Mesothelial cell of epicardium (in vitro differentiated cells): ENCODE measurements around the gene ALX4. TPM values are rescaled to one million over a fixed set of nuclear protein-coding genes. Genes with fewer than 3 reads are reported as not detected.

Experiments
- DNase-seq, 2 experiments: peaks; one replicate each; pipeline ENCODE4 v3.0.0; 2021; ENCODE audit warnings: low spot score in 2 of 2; ENCODE audit not compliant: unreplicated experiment in 2 of 2
- H3K27ac Mint-ChIP-seq: 2 replicates; pipeline ENCODE4 v1.8.0; 2021; ENCODE audit warnings: mixed read lengths
- H3K27me3 Mint-ChIP-seq: 2 replicates; pipeline ENCODE4 v1.8.0; 2021; ENCODE audit warnings: low read depth, mixed read lengths
- H3K36me3 Mint-ChIP-seq: 2 replicates; pipeline ENCODE4 v1.8.0; 2021; ENCODE audit warnings: mixed read lengths
- H3K4me1 Mint-ChIP-seq: 2 replicates; pipeline ENCODE4 v1.8.0; 2021; ENCODE audit warnings: mixed read lengths
- H3K4me3 Mint-ChIP-seq: 2 replicates; pipeline ENCODE4 v1.8.0; 2021; ENCODE audit warnings: mild to moderate bottlenecking, moderate library complexity, mixed read lengths
- H3K9me3 Mint-ChIP-seq: 2 replicates; pipeline ENCODE4 v1.8.0; 2021; ENCODE audit warnings: mixed read lengths
- total RNA-seq: library from RNA; stranded (reverse); gene quantifications from 3 replicates; pipeline ENCODE4 v1.2.1, GENCODE V29; 2021
- TF ChIP-seq, protein P1 (sequence below): fragments of 200-600 bp; sonication (generic); IDR thresholded peaks from one replicate; pipeline ENCODE4 v1.5.0; 2021; ENCODE audit warnings: antibody characterized with exemption; ENCODE audit not compliant: unreplicated experiment

Gene ALX4
- total RNA-seq, 1 donor from 2014 or later, result 5.5 TPM

GRCh38 chr11:44343778-44344422 is 34.0 kb upstream of the ALX4 start:
- TF ChIP-seq, protein P1, sequence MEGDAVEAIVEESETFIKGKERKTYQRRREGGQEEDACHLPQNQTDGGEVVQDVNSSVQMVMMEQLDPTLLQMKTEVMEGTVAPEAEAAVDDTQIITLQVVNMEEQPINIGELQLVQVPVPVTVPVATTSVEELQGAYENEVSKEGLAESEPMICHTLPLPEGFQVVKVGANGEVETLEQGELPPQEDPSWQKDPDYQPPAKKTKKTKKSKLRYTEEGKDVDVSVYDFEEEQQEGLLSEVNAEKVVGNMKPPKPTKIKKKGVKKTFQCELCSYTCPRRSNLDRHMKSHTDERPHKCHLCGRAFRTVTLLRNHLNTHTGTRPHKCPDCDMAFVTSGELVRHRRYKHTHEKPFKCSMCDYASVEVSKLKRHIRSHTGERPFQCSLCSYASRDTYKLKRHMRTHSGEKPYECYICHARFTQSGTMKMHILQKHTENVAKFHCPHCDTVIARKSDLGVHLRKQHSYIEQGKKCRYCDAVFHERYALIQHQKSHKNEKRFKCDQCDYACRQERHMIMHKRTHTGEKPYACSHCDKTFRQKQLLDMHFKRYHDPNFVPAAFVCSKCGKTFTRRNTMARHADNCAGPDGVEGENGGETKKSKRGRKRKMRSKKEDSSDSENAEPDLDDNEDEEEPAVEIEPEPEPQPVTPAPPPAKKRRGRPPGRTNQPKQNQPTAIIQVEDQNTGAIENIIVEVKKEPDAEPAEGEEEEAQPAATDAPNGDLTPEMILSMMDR, result no peak
- peaks cover 4% of the 10 kb centered on the region for H3K4me1 Mint-ChIP-seq
- no peaks in the 10 kb centered on the region for H3K9me3 Mint-ChIP-seq
- no peak overlapping the region for H3K4me3 Mint-ChIP-seq
- DNase-seq, result no peak
- H3K36me3 Mint-ChIP-seq, result no peaks in the 10 kb centered on the region
- peaks cover 40% of the 10 kb centered on the region for H3K27me3 Mint-ChIP-seq
- H3K27ac Mint-ChIP-seq, result no peak overlapping the region

DNA sequence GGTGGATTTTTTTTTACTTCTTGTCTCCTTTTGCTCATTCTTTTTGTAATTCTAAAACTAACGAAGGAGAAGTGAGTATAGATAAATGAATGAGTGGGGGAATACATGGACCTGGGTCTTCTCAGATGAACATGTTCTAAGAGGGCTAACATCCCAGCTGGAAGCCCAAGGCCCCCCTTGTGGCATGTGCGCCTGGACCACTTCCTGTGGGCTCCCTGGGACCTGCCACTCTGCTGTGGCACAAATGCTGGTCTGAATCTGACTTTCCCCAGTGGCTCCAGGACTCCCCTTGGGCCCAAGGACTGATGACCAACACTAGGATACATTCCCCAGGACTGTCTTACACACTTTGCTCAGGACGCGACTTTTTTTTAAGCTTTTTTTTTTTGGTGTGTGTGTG is 32.7 kb upstream of the ALX4 start:
- Mint-ChIP-seq H3K4me3 (no peak overlapping the region), H3K9me3 (no peaks in the 10 kb centered on the region), H3K4me1 (peaks cover 10% of the 10 kb centered on the region), H3K27me3 (peaks cover 50% of the 10 kb centered on the region), H3K27ac (no peak overlapping the region), H3K36me3 (no peaks in the 10 kb centered on the region)
- TF ChIP-seq, protein P1, result no peak
- no peak for DNase-seq

DNA sequence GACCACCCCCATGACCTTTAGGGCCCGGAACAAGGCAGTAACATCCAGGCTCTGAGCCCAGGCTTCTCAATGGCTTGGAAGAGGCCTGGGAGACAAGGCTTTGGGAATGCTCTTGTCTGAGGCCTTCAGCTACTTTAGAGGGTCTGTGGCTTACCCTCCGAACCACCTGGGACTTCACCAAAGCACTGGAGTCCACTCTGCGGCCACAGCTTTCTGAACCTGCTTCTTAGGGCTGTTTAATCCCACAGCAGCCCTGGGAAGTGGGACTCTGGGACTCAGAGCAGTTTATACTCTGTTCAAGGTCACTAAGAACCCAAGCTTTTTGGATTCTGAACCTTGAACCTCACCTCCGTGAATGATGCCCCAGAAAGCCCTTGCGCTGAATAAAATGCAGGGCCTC is 30.7 kb upstream of the ALX4 start:
- H3K27me3 Mint-ChIP-seq, result peaks cover 57% of the 10 kb centered on the region
- H3K27ac Mint-ChIP-seq, result no peak overlapping the region
- peaks cover 10% of the 10 kb centered on the region for H3K4me1 Mint-ChIP-seq
- H3K36me3 Mint-ChIP-seq, result no peaks in the 10 kb centered on the region
- no peak for DNase-seq
- no peak overlapping the region for H3K4me3 Mint-ChIP-seq
- no peaks in the 10 kb centered on the region for H3K9me3 Mint-ChIP-seq
- TF ChIP-seq, protein P1, result no peak

DNA sequence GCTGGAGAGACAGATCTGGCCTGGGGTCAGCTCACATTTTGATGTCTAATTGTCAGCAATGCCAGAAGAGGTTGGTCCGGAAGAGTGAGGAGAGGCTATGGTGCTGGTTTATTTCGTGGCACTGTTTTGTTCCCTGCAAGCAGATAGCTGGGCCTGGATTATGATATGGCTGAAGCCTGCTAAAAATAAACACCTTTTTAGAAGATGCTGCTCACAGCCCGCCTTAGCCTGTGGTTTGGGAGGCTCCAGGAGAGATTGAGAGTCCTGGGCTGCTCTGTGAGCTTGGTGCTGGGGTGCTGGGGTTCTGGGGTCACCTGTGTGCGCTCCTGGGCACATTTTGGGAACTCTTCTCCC is 29.6 kb upstream of the ALX4 start:
- Mint-ChIP-seq H3K27ac (no peak overlapping the region), H3K27me3 (peaks cover 63% of the 10 kb centered on the region), H3K4me3 (no peak overlapping the region), H3K36me3 (no peaks in the 10 kb centered on the region), H3K9me3 (no peaks in the 10 kb centered on the region), H3K4me1 (peaks cover 19% of the 10 kb centered on the region)
- TF ChIP-seq, protein P1, result no peak
- no peak for DNase-seq

DNA sequence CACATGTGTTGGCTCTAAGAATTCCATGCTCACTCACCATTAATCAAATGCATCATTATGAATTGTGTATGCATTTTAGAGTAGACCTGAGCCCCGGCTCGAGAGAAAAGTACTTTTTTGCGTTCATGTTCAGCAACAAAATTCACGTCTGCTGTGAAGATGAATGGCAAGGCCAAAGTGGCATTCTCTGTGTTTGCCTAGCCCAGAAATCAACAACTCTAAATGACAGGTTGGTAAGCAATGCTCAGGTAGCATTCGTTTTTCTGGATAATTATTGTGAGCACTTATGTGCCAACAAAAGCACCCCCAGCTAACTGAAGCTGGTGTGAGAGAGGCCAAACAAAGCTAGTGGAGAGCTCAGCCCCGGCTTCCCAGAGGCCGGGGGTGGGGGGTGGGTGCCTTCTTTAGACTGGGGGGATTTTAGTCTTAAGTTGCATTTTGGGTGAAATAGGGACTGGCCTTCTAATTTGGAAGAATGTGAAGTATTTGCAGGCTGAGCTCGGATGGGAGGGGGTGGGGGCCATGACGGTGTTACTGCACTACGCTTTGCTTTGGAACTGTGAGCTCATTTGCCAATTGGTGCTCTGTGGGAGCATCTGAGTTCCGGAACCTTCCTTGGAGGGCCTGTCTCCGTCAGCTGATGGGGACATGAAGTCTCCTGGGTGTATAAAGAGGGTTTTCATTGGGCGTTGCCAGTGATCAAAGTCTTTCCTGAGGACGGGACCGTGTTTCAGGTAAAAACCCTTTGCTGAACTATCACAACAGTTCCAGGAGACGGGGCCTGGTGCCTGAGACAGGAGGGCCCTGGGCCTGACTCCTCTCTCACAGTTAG is 29.0 kb upstream of the ALX4 start:
- no peak overlapping the region for H3K27ac Mint-ChIP-seq

More for the DNA sequence above, 29.0 kb upstream of the ALX4 start:
- TF ChIP-seq, protein P1, result no peak
- Mint-ChIP-seq H3K4me3 (no peak overlapping the region), H3K4me1 (peaks cover 19% of the 10 kb centered on the region), H3K36me3 (no peaks in the 10 kb centered on the region), H3K27me3 (peaks cover 68% of the 10 kb centered on the region), H3K9me3 (no peaks in the 10 kb centered on the region)
- no peak for DNase-seq
